ENCODE data around the gene TCTN2.

TCTN2 gene

GRCh38 chr12:123670882-123671728, at the start of gene TCTN2:
TSS of gene TCTN2 (plus strand) at chr12:123671113. CDS start at chr12:123671241, 128 bp downstream.
- DNase-seq = peak; percentile 97

- no peak for DNase-seq
Measured at GRCh38 chr12:123621619-123622530, 49.0 kb upstream of the TCTN2 start.

GRCh38 chr12:123633379-123634141, 37.4 kb upstream of the TCTN2 start, which contains the start of the genes EIF2B1 and GTF2H3:
TSS of gene EIF2B1 (minus strand) at chr12:123633686. CDS start at chr12:123633557, 129 bp downstream.
TSS of gene GTF2H3 (plus strand) at chr12:123633829. CDS start at chr12:123633860, 31 bp downstream.
- DNase-seq = peak; percentile 97

GRCh38 chr12:123634142-123634561, 36.8 kb upstream of the TCTN2 start:
- DNase-seq = peak; percentile 58

- DNase-seq = no peak
Measured at GRCh38 chr12:123643911-123644310, 27.0 kb upstream of the TCTN2 start.

GRCh38 chr12:123645380-123645779, 25.5 kb upstream of the TCTN2 start:
- DNase-seq = no peak

GRCh38 chr12:123645878-123646277, 25.0 kb upstream of the TCTN2 start:
- no peak for DNase-seq

- no peak for DNase-seq
Measured at GRCh38 chr12:123648401-123648800, 22.5 kb upstream of the TCTN2 start.

GRCh38 chr12:123654129-123654701, 16.7 kb upstream of the TCTN2 start:
- no peak for DNase-seq

GRCh38 chr12:123655420-123655819, 15.5 kb upstream of the TCTN2 start:
- no peak for DNase-seq

- DNase-seq = no peak
Measured at GRCh38 chr12:123656392-123656791, 14.5 kb upstream of the TCTN2 start.

GRCh38 chr12:123657211-123657610, 13.7 kb upstream of the TCTN2 start:
- no peak for DNase-seq

GRCh38 chr12:123659996-123660727, 10.8 kb upstream of the TCTN2 start:
- DNase-seq = no peak

GRCh38 chr12:123667771-123668170, 3.1 kb upstream of the TCTN2 start:
- DNase-seq = no peak

- DNase-seq = no peak
Measured at GRCh38 chr12:123671876-123672275, 963 bp downstream of the TCTN2 start.

GRCh38 chr12:123675436-123675835, 4.5 kb downstream of the TCTN2 start:
- DNase-seq = no peak

- no peak for DNase-seq
Measured at GRCh38 chr12:123676616-123677320, 5.9 kb downstream of the TCTN2 start.

- no peak for DNase-seq
Measured at GRCh38 chr12:123678981-123679380, 8.1 kb downstream of the TCTN2 start.

- DNase-seq = no peak
Measured at GRCh38 chr12:123681605-123682004, 10.7 kb downstream of the TCTN2 start.

GRCh38 chr12:123683964-123684363, 13.1 kb downstream of the TCTN2 start:
- no peak for DNase-seq

GRCh38 chr12:123686636-123687190, 15.8 kb downstream of the TCTN2 start:
- DNase-seq = no peak
